Common myeloid progenitor, CD34-positive (primary cell): ENCODE data around the gene POPDC3.
"Not testable (repeated sequence)": the region's sequence is repeated elsewhere in the genome, so short reads cannot be mapped to it uniquely, and the experiment has no call there.

Experiments
- CTCF ChIA-PET: fragments of 350-600 bp; sonication (Branson Sonifier 250); formaldehyde crosslinking; loops from one replicate; lab custom pipeline; 2021; ENCODE audit warnings: antibody characterized with exemption; lab: Charles Lee
- POLR2A ChIA-PET: fragments of 350-600 bp; sonication (Branson Sonifier 250); formaldehyde crosslinking; loops from one replicate; lab custom pipeline; 2021; ENCODE audit warnings: antibody characterized with exemption; lab: Charles Lee
- DNase-seq, 3 donors: peaks; one replicate each; pipeline versions ENCODE4 v3.0.0 to v3.0.0-alpha.2; 2013
- H3K27ac ChIP-seq, 2 experiments: 1 replicate in 1 of 2; 2 replicates in 1 of 2; pipeline ENCODE4 v1.7.0; 2013; ENCODE audit warnings: inconsistent platforms in 2 of 2, low read length in 2 of 2, mild to moderate bottlenecking in 2 of 2, low read depth in 1 of 2, moderate library complexity in 1 of 2; ENCODE audit not compliant: severe bottlenecking in 2 of 2, insufficient read depth in 1 of 2, poor library complexity in 1 of 2
- H3K27me3 ChIP-seq, 5 experiments: replicated peaks in 2 of 5; 1 replicate in 3 of 5; 2 replicates in 2 of 5; pipeline versions ENCODE4 v1.6.1 to v1.7.0; 2013; ENCODE audit warnings: low read length in 4 of 5, mild to moderate bottlenecking in 2 of 5, moderate library complexity in 2 of 5, inconsistent platforms in 1 of 5; ENCODE audit not compliant: insufficient read depth in 5 of 5, control insufficient read depth in 4 of 5
- H3K36me3 ChIP-seq, 4 experiments: 1 replicate in 2 of 4; 2 replicates in 2 of 4; pipeline versions ENCODE4 v1.6.1 to v1.7.0; 2013; ENCODE audit warnings: low read length in 3 of 4, control low read depth in 1 of 4, mild to moderate bottlenecking in 1 of 4; ENCODE audit not compliant: control insufficient read depth in 4 of 4, insufficient read depth in 4 of 4
- H3K4me1 ChIP-seq, 4 experiments: 1 replicate in 3 of 4; 2 replicates in 1 of 4; pipeline versions ENCODE4 v1.6.1 to v1.7.1; 2013; ENCODE audit warnings: low read length in 3 of 4, mild to moderate bottlenecking in 3 of 4, control low read depth in 1 of 4, inconsistent platforms in 1 of 4, moderate library complexity in 1 of 4; ENCODE audit not compliant: control insufficient read depth in 4 of 4, insufficient read depth in 4 of 4; ENCODE audit errors: control extremely low read depth in 1 of 4
- H3K4me3 ChIP-seq, 7 experiments: 1 replicate in 4 of 7; 2 replicates in 3 of 7; pipeline versions ENCODE4 v1.5.1 to v1.7.0; 2013; ENCODE audit warnings: mild to moderate bottlenecking in 7 of 7, low read length in 6 of 7, moderate library complexity in 6 of 7, inconsistent platforms in 2 of 7, low read depth in 2 of 7, control low read depth in 1 of 7; ENCODE audit not compliant: insufficient read depth in 4 of 7, control insufficient read depth in 1 of 7; ENCODE audit errors: extremely low read depth in 1 of 7
- H3K9me3 ChIP-seq, 5 experiments: 1 replicate in 4 of 5; 2 replicates in 1 of 5; pipeline versions ENCODE4 v1.6.1 to v1.7.1; 2013; ENCODE audit warnings: low read length in 4 of 5, mild to moderate bottlenecking in 2 of 5, inconsistent platforms in 1 of 5, low read depth in 1 of 5, moderate library complexity in 1 of 5; ENCODE audit not compliant: control insufficient read depth in 4 of 5, insufficient read depth in 2 of 5; ENCODE audit errors: control extremely low read depth in 1 of 5
- WGBS: methylation state at CpG from one replicate; pipeline ENCODE4 v1.1.5; 2013; ENCODE audit not compliant: insufficient coverage; 5-methylcytosine and 5-hydroxymethylcytosine counted together

Gene POPDC3

GRCh38 chr6:105172515-105172914 lies 7.3 kb downstream of the POPDC3 start:
- H3K4me3 ChIP-seq, H3K4me1 ChIP-seq, H3K9me3 ChIP-seq, H3K36me3 ChIP-seq, H3K27ac ChIP-seq, CTCF ChIA-PET, DNase-seq, POLR2A ChIA-PET: not testable (repeated sequence)
- 100% methylated on average over 2 of the region's 4 CpGs for WGBS
- peaks cover 2 to 30% (median 5%) of the 10 kb centered on the region in 5 experiments for H3K27me3 ChIP-seq

DNA sequence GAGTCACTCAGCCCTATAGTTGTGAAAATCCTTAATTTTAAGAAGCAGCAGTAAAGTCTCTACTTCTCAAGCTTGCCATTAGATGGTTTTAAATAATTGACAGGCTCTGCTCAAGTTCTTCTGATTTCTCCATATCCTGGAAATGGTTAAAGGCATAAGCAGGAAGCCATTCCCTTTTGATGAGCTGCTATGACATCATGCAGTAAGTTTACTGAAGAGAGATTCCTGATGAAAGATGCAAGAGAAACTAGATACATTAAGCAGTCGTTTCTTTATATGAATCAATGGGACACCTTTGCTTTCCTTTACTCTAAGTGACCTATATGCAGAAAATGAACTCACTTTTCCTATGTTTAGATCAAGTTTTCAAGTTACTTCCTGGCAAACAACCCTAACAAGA lies 9.8 kb downstream of the POPDC3 start:
- peaks cover 0 to 26% (median under 1%) of the 10 kb centered on the region in 5 experiments for H3K27me3 ChIP-seq
- peaks cover 0 to 3% (median 0%) of the 10 kb centered on the region in 5 experiments for H3K9me3 ChIP-seq
- ChIA-PET CTCF (no interaction called here), POLR2A (no interaction called here)
- H3K4me3 ChIP-seq = no peak overlapping the region
- no peak overlapping the region for H3K27ac ChIP-seq
- peaks cover 0 to 1% (median 0%) of the 10 kb centered on the region in 4 experiments for H3K4me1 ChIP-seq
- no peak for DNase-seq
- no CpG with 5 or more reads among the region's 1 CpG for WGBS
- no peaks in the 10 kb centered on the region for H3K36me3 ChIP-seq

GRCh38 chr6:105167914-105168313 lies 11.9 kb downstream of the POPDC3 start:
- Histone ChIP-seq H3K9me3 (no peaks in the 10 kb centered on the region), H3K27me3 (peaks cover 0 to 25% (median 3%) of the 10 kb centered on the region in 5 experiments), H3K4me1 (peaks cover 0 to 1% (median 0%) of the 10 kb centered on the region in 4 experiments), H3K36me3 (no peaks in the 10 kb centered on the region), H3K4me3 (no peak overlapping the region), H3K27ac (no peak overlapping the region)
- CTCF ChIA-PET = no interaction called here
- DNase-seq = no peak
- POLR2A ChIA-PET = no interaction called here

GRCh38 chr6:105164418-105164817 lies 15.4 kb downstream of the POPDC3 start:
- Histone ChIP-seq H3K27me3 (peaks cover 0 to 23% (median 3%) of the 10 kb centered on the region in 5 experiments), H3K36me3 (no peaks in the 10 kb centered on the region), H3K27ac (no peak overlapping the region), H3K9me3 (no peaks in the 10 kb centered on the region), H3K4me3 (no peak overlapping the region), H3K4me1 (no peaks in the 10 kb centered on the region)
- 100% methylated on average over 2 of the region's 2 CpGs for WGBS
- POLR2A ChIA-PET = no interaction called here
- DNase-seq = no peak
- CTCF ChIA-PET = interaction anchor here (1.3 kb wide), 1 partner anchor 11 kb away, joined by 3 read pairs; no protein-coding TSS in a partner anchor

GRCh38 chr6:105163183-105163582 lies 16.6 kb downstream of the POPDC3 start:
- Histone ChIP-seq H3K4me1 (no peaks in the 10 kb centered on the region), H3K27me3 (peaks cover 0 to 21% (median 3%) of the 10 kb centered on the region in 5 experiments), H3K27ac (no peak overlapping the region), H3K36me3 (no peaks in the 10 kb centered on the region), H3K4me3 (no peak overlapping the region), H3K9me3 (no peaks in the 10 kb centered on the region)
- ChIA-PET POLR2A (no interaction called here), CTCF (interaction anchor here (0.6 to 1.3 kb wide), 2 partner anchors 10 to 856 kb away, joined by 3 to 6 read pairs; no protein-coding TSS in a partner anchor)
- DNase-seq = no peak

DNA sequence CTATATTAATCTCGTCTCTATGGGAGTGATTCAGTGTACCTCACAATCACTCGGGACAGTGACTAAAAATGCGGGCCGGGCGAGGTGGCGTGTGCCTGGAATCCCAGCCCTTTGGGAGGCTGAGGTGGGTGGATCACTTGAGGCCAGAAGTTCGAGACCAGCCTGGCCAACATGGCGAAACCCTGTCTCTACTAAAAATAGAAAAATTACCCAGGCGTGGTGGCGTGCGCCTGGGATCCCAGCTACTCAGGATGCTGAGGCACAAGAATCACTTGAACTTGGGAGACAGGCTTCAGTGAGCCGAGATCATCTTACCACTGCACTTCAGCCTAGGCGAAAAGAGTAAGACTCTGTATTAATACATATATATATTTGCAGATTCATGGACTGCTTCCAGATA lies 17.4 kb downstream of the POPDC3 start:
- no peaks in the 10 kb centered on the region for H3K4me1 ChIP-seq
- H3K27me3 ChIP-seq = peaks cover 0 to 18% (median 2%) of the 10 kb centered on the region in 5 experiments
- POLR2A ChIA-PET = no interaction called here
- CTCF ChIA-PET = no interaction called here
- H3K36me3 ChIP-seq = no peaks in the 10 kb centered on the region
- H3K4me3 ChIP-seq = no peak overlapping the region
- no peak for DNase-seq
- WGBS = 100% methylated on average over 9 of the region's 13 CpGs
- H3K27ac ChIP-seq = no peak overlapping the region
- H3K9me3 ChIP-seq = no peaks in the 10 kb centered on the region

DNA sequence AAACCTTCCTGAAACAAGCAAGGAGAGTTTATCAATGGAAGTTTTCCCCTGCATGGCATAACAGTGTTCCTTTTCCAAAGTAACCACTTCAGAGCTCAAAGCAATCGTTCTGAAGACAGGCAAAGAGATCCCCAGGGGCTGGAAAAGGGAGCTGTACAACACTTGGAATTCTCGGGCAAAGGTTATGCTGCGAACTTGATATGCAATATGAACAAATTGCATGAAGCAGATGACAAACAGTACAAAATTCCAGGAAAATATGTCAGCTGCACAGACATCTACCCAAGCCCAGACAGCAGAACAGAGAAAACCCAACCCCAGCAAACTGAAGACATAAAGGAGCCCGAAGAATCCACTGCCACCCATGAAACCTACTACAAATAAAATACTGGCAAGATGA lies 18.4 kb downstream of the POPDC3 start:
- Histone ChIP-seq H3K9me3 (no peaks in the 10 kb centered on the region), H3K36me3 (no peaks in the 10 kb centered on the region), H3K27ac (no peak overlapping the region), H3K4me1 (no peaks in the 10 kb centered on the region), H3K27me3 (peaks cover 0 to 16% (median 2%) of the 10 kb centered on the region in 5 experiments), H3K4me3 (no peak overlapping the region)
- no peak for DNase-seq
- WGBS = 90% methylated on average over 3 of the region's 4 CpGs
- ChIA-PET CTCF (no interaction called here), POLR2A (no interaction called here)
